ENCODE measurements around the gene ITPRID2.

GRCh38 chr2:181946444-181947127, 55.1 kb downstream of the ITPRID2 start:
- TF ChIP-seq CTCF (IDR thresholded peaks at IDR 0.05) = no peak
- no peak for TF ChIP-seq ZFX (IDR thresholded peaks at IDR 0.05; ENCODE audit: borderline replicate concordance)

Measured in 22Rv1 (cell line).